Upper lobe of left lung (tissue), 6 donors: Measurements from ENCODE around the gene VPS26C. TPM values are rescaled to one million over a fixed set of nuclear protein-coding genes. Genes with fewer than 3 reads are reported as not detected.

Experiments
- ATAC-seq, 2 donors: fragments of 200-7000 bp; cut with Tn5 transposase; one replicate each; pipeline ENCODE4 v1.9.1; 2022; ENCODE audit warnings: mild to moderate bottlenecking in 2 of 2, moderate library complexity in 2 of 2; ENCODE audit not compliant: low FRiP score in 2 of 2
- DNase-seq, 2 donors: peaks; one replicate each; pipeline ENCODE4 v3.0.0-alpha.2; 2019 to 2020
- H3K27ac ChIP-seq, 4 donors: fragments of 200-600 bp; sonication (generic); one replicate each; pipeline ENCODE4 v1.5.1; 2016 to 2019
- H3K27me3 ChIP-seq, 4 donors: fragments of 200-600 bp; sonication (generic); one replicate each; pipeline ENCODE4 v1.5.1; 2017 to 2019
- H3K36me3 ChIP-seq, 4 donors: fragments of 200-600 bp; sonication (generic); one replicate each; pipeline ENCODE4 v1.5.1; 2016 to 2019
- H3K4me1 ChIP-seq, 4 donors: fragments of 200-600 bp; sonication (generic); one replicate each; pipeline ENCODE4 v1.5.1; 2018 to 2019
- H3K4me3 ChIP-seq, 4 donors: fragments of 200-600 bp; sonication (generic); one replicate each; pipeline ENCODE4 v1.5.1; 2017 to 2019; ENCODE audit warnings: mild to moderate bottlenecking in 2 of 4, moderate library complexity in 1 of 4
- H3K9me3 ChIP-seq, 4 donors: fragments of 200-600 bp; sonication (generic); one replicate each; pipeline ENCODE4 v1.5.1; 2018 to 2019
- EP300 ChIP-seq, 4 donors: sonication (generic); formaldehyde crosslinking; IDR thresholded peaks; one replicate each; pipeline ENCODE4 v1.5.1; 2017; ENCODE audit warnings: antibody characterized with exemption in 4 of 4, control low read depth in 2 of 4
- POLR2A ChIP-seq, 4 donors: fragments of 450-650 bp; IDR thresholded peaks; one replicate each; pipeline ENCODE4 v1.5.1; 2016 to 2017; ENCODE audit warnings: antibody characterized with exemption in 4 of 4, mild to moderate bottlenecking in 2 of 4
- POLR2AphosphoS5 ChIP-seq, 2 donors: sonication (generic); formaldehyde crosslinking; IDR thresholded peaks; one replicate each; pipeline ENCODE4 v1.5.1; 2017; ENCODE audit warnings: antibody characterized with exemption in 2 of 2
- WGBS, 2 donors: methylation state at CpG; one replicate each; pipeline ENCODE4 v1.1.5; 2017 to 2018; 5-methylcytosine and 5-hydroxymethylcytosine counted together
- total RNA-seq, 6 donors: library from RNA; depleted of rRNA in 4 of 6; stranded (reverse); fragments of >200 nt in 4 of 6; gene quantifications; one replicate each; pipeline versions ENCODE4 v1.1.0 to v1.2.1, GENCODE V29; 2016 to 2021
- TF ChIP-seq, protein P1 (sequence below), 6 experiments: fragments of 450-650 bp in 4 of 6; fragments of 200-600 bp in 2 of 6; sonication (generic) in 2 of 6; IDR thresholded peaks; one replicate each; pipeline ENCODE4 v1.5.1; 2016 to 2019; ENCODE audit warnings: antibody characterized with exemption in 6 of 6
- donor health status: DM: no; HTN: no; CAD: no; lungs with moderate emphysema.
- donor health status: DM: no; HTN: yes; CAD: no; lungs with severe emphysema.

Gene VPS26C
- total RNA-seq, 6 donors from 2014 or later = 52.1 to 95.3 (median 65.0) TPM

GRCh38 chr21:37195610-37196009 is 71.5 kb downstream of the VPS26C start:
- Histone ChIP-seq H3K4me3 (no peak overlapping the region), H3K4me1 (no peaks in the 10 kb centered on the region), H3K27me3 (no peaks in the 10 kb centered on the region), H3K9me3 (no peaks in the 10 kb centered on the region), H3K36me3 (peaks cover 2 to 81% (median 39%) of the 10 kb centered on the region in 4 donors), H3K27ac (no peak overlapping the region)
- ATAC-seq (no peak), DNase-seq (no peak)
- no peak for TF ChIP-seq POLR2A (IDR thresholded peaks at IDR 0.05)
- TF ChIP-seq POLR2AphosphoS5 (IDR thresholded peaks at IDR 0.05) = no peak
- TF ChIP-seq EP300 (IDR thresholded peaks at IDR 0.05) = no peak
- TF ChIP-seq, protein P1, sequence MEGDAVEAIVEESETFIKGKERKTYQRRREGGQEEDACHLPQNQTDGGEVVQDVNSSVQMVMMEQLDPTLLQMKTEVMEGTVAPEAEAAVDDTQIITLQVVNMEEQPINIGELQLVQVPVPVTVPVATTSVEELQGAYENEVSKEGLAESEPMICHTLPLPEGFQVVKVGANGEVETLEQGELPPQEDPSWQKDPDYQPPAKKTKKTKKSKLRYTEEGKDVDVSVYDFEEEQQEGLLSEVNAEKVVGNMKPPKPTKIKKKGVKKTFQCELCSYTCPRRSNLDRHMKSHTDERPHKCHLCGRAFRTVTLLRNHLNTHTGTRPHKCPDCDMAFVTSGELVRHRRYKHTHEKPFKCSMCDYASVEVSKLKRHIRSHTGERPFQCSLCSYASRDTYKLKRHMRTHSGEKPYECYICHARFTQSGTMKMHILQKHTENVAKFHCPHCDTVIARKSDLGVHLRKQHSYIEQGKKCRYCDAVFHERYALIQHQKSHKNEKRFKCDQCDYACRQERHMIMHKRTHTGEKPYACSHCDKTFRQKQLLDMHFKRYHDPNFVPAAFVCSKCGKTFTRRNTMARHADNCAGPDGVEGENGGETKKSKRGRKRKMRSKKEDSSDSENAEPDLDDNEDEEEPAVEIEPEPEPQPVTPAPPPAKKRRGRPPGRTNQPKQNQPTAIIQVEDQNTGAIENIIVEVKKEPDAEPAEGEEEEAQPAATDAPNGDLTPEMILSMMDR (IDR thresholded peaks at IDR 0.05) = no peak
- 90 to 95% methylated on average over 11 to 13 of the region's 15 CpGs for WGBS, 2 donors

DNA sequence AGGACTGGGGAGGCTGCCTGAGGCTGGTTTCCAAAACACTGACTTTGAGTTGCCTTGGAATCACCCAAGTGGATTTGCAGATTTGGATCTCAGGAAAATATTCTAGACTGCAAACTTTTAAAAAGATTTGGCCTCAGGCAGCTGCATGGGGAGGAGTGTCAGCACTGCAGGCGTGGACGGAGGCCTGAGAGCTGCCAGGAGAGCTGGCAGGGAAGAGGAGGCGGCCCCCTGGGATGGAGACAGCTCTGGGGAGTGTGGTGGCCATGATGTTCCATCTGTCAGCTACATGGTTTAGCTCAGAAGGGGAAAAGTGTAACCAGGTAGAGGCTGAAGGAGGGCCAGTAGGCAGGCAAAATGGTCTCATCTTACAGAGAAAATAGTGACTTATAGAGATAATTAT is 72.1 kb downstream of the VPS26C start:
- Histone ChIP-seq H3K4me3 (no peak overlapping the region), H3K27ac (no peak overlapping the region), H3K4me1 (no peaks in the 10 kb centered on the region), H3K36me3 (peaks cover 2 to 79% (median 36%) of the 10 kb centered on the region in 4 donors), H3K27me3 (no peaks in the 10 kb centered on the region), H3K9me3 (no peaks in the 10 kb centered on the region)
- TF ChIP-seq POLR2AphosphoS5 (IDR thresholded peaks at IDR 0.05) (no peak), EP300 (IDR thresholded peaks at IDR 0.05) (no peak), POLR2A (IDR thresholded peaks at IDR 0.05) (no peak)
- TF ChIP-seq, protein P1 (IDR thresholded peaks at IDR 0.05) = no peak
- DNase-seq = no peak
- no peak for ATAC-seq
- WGBS, 2 donors = 69 to 76% methylated on average over 3 of the region's 3 CpGs

- WGBS, 2 donors = 95 to 96% methylated on average over 6 of the region's 6 CpGs
- Histone ChIP-seq H3K4me1 (no peaks in the 10 kb centered on the region), H3K27ac (no peak overlapping the region), H3K4me3 (no peak overlapping the region), H3K9me3 (no peaks in the 10 kb centered on the region), H3K27me3 (no peaks in the 10 kb centered on the region), H3K36me3 (peaks cover 6 to 80% (median 32%) of the 10 kb centered on the region in 4 donors)
- no peak for ATAC-seq
- TF ChIP-seq POLR2AphosphoS5 (IDR thresholded peaks at IDR 0.05) = no peak
- TF ChIP-seq, protein P1 (IDR thresholded peaks at IDR 0.05) = no peak
- TF ChIP-seq EP300 (IDR thresholded peaks at IDR 0.05) = no peak
- no peak for TF ChIP-seq POLR2A (IDR thresholded peaks at IDR 0.05)
- DNase-seq = no peak
These were observed 73.5 kb downstream of the VPS26C start for GRCh38 chr21:37193676-37194075.

GRCh38 chr21:37193006-37193405 is 74.1 kb downstream of the VPS26C start:
- DNase-seq (no peak), ATAC-seq (no peak)
- 70% methylated on average over 4 of the region's 4 CpGs for WGBS, 2 donors
- TF ChIP-seq, protein P1 (IDR thresholded peaks at IDR 0.05) = no peak
- TF ChIP-seq POLR2A (IDR thresholded peaks at IDR 0.05) = no peak
- no peak for TF ChIP-seq POLR2AphosphoS5 (IDR thresholded peaks at IDR 0.05)
- no peak for TF ChIP-seq EP300 (IDR thresholded peaks at IDR 0.05)
- no peak overlapping the region for H3K27ac ChIP-seq
- no peaks in the 10 kb centered on the region for H3K27me3 ChIP-seq
- no peaks in the 10 kb centered on the region for H3K9me3 ChIP-seq
- H3K4me1 ChIP-seq = no peaks in the 10 kb centered on the region
- H3K4me3 ChIP-seq = no peak overlapping the region
- peaks cover 6 to 83% (median 35%) of the 10 kb centered on the region in 4 donors for H3K36me3 ChIP-seq

- Histone ChIP-seq H3K4me3 (no peak overlapping the region), H3K9me3 (no peaks in the 10 kb centered on the region), H3K36me3 (peaks cover 6 to 87% (median 39%) of the 10 kb centered on the region in 4 donors), H3K27me3 (no peaks in the 10 kb centered on the region), H3K4me1 (no peaks in the 10 kb centered on the region), H3K27ac (no peak overlapping the region)
- no peak for TF ChIP-seq POLR2A (IDR thresholded peaks at IDR 0.05)
- TF ChIP-seq, protein P1 (IDR thresholded peaks at IDR 0.05) = no peak
- no peak for TF ChIP-seq POLR2AphosphoS5 (IDR thresholded peaks at IDR 0.05)
- no peak for TF ChIP-seq EP300 (IDR thresholded peaks at IDR 0.05)
- DNase-seq = no peak
- ATAC-seq = no peak
- 76 to 80% methylated on average over 2 of the region's 2 CpGs for WGBS, 2 donors
These were observed 75.1 kb downstream of the VPS26C start for GRCh38 chr21:37192019-37192418.
